IPS-18a (cell line): ENCODE data around the gene SPTLC2.
"Not testable (repeated sequence)": the region's sequence is repeated elsewhere in the genome, so short reads cannot be mapped to it uniquely, and the experiment has no call there.

ENCODE experiments used
- H3K27ac ChIP-seq: one replicate; pipeline ENCODE4 v1.5.1; 2013; ENCODE audit warnings: low read length
- H3K27me3 ChIP-seq: one replicate; pipeline ENCODE4 v1.6.1; 2013; ENCODE audit warnings: mild to moderate bottlenecking, low read length; ENCODE audit not compliant: control insufficient read depth, insufficient read depth
- H3K36me3 ChIP-seq: one replicate; pipeline ENCODE4 v1.6.1; 2013; ENCODE audit warnings: low read depth, low read length; ENCODE audit not compliant: control insufficient read depth
- H3K4me1 ChIP-seq: one replicate; pipeline ENCODE4 v1.6.1; 2013; ENCODE audit warnings: low read depth, low read length; ENCODE audit not compliant: control insufficient read depth
- H3K4me3 ChIP-seq: one replicate; pipeline ENCODE4 v1.5.1; 2013; ENCODE audit warnings: low read length
- H3K9ac ChIP-seq: one replicate; pipeline ENCODE4 v1.6.1; 2013; ENCODE audit warnings: mild to moderate bottlenecking, low read length, moderate library complexity
- H3K9me3 ChIP-seq: one replicate; pipeline ENCODE4 v1.6.1; 2013; ENCODE audit warnings: low read depth, low read length; ENCODE audit not compliant: control insufficient read depth

The SPTLC2 gene

GRCh38 chr14:77645520-77646230, 29.2 kb upstream of the SPTLC2 start:
- Histone ChIP-seq H3K9ac (no peak overlapping the region), H3K4me3 (no peak overlapping the region), H3K9me3 (no peaks in the 10 kb centered on the region), H3K27me3 (no peaks in the 10 kb centered on the region), H3K4me1 (no peaks in the 10 kb centered on the region), H3K27ac (no peak overlapping the region), H3K36me3 (no peaks in the 10 kb centered on the region)

- Histone ChIP-seq H3K27ac (no peak overlapping the region), H3K27me3 (no peaks in the 10 kb centered on the region), H3K9me3 (no peaks in the 10 kb centered on the region), H3K4me1 (no peaks in the 10 kb centered on the region), H3K36me3 (no peaks in the 10 kb centered on the region), H3K4me3 (no peak overlapping the region), H3K9ac (no peak overlapping the region)
These were observed 26.0 kb upstream of the SPTLC2 start for GRCh38 chr14:77642407-77642806.

- Histone ChIP-seq H3K9me3 (no peaks in the 10 kb centered on the region), H3K27me3 (no peaks in the 10 kb centered on the region), H3K4me3 (no peak overlapping the region), H3K4me1 (no peaks in the 10 kb centered on the region), H3K27ac (no peak overlapping the region), H3K36me3 (no peaks in the 10 kb centered on the region), H3K9ac (no peak overlapping the region)
These were observed 25.3 kb upstream of the SPTLC2 start for GRCh38 chr14:77641534-77642341.

GRCh38 chr14:77640756-77641533, 24.5 kb upstream of the SPTLC2 start:
- no peak overlapping the region for H3K4me3 ChIP-seq
- no peaks in the 10 kb centered on the region for H3K36me3 ChIP-seq
- H3K27ac ChIP-seq, result no peak overlapping the region
- no peaks in the 10 kb centered on the region for H3K4me1 ChIP-seq
- no peaks in the 10 kb centered on the region for H3K9me3 ChIP-seq
- H3K27me3 ChIP-seq, result no peaks in the 10 kb centered on the region
- no peak overlapping the region for H3K9ac ChIP-seq

- no peaks in the 10 kb centered on the region for H3K27me3 ChIP-seq
- H3K4me1 ChIP-seq, result no peaks in the 10 kb centered on the region
- H3K36me3 ChIP-seq, result no peaks in the 10 kb centered on the region
- H3K4me3 ChIP-seq, result no peak overlapping the region
- H3K9me3 ChIP-seq, result peaks cover 6% of the 10 kb centered on the region
- H3K9ac ChIP-seq, result no peak overlapping the region
- no peak overlapping the region for H3K27ac ChIP-seq
These were observed 22.3 kb upstream of the SPTLC2 start for GRCh38 chr14:77638771-77639171.

- H3K27ac ChIP-seq, H3K27me3 ChIP-seq, H3K4me1 ChIP-seq, H3K36me3 ChIP-seq, H3K4me3 ChIP-seq, H3K9ac ChIP-seq: not testable (repeated sequence)
- peaks cover 13% of the 10 kb centered on the region for H3K9me3 ChIP-seq
These were observed 19.4 kb upstream of the SPTLC2 start for GRCh38 chr14:77635869-77636268.

- not testable (repeated sequence) for H3K4me3 ChIP-seq, H3K9ac ChIP-seq, H3K4me1 ChIP-seq, H3K27me3 ChIP-seq, H3K36me3 ChIP-seq, H3K27ac ChIP-seq
- H3K9me3 ChIP-seq, result peaks cover 13% of the 10 kb centered on the region
These were observed 19.0 kb upstream of the SPTLC2 start for GRCh38 chr14:77635466-77635865.

- Histone ChIP-seq H3K36me3 (no peaks in the 10 kb centered on the region), H3K9ac (no peak overlapping the region), H3K4me3 (no peak overlapping the region), H3K27me3 (no peaks in the 10 kb centered on the region), H3K27ac (no peak overlapping the region), H3K4me1 (no peaks in the 10 kb centered on the region), H3K9me3 (peaks cover 13% of the 10 kb centered on the region)
These were observed 13.7 kb upstream of the SPTLC2 start for GRCh38 chr14:77630111-77630510.

GRCh38 chr14:77625360-77625759, 8.9 kb upstream of the SPTLC2 start:
- no peak overlapping the region for H3K4me3 ChIP-seq

GRCh38 chr14:77623201-77623600, 6.8 kb upstream of the SPTLC2 start:
- no peaks in the 10 kb centered on the region for H3K27me3 ChIP-seq
- no peaks in the 10 kb centered on the region for H3K36me3 ChIP-seq
- H3K4me1 ChIP-seq, result no peaks in the 10 kb centered on the region
- no peaks in the 10 kb centered on the region for H3K9me3 ChIP-seq
- H3K4me3 ChIP-seq, result no peak overlapping the region
- H3K9ac ChIP-seq, result no peak overlapping the region
- H3K27ac ChIP-seq, result no peak overlapping the region

More at GRCh38 chr14:77625360-77625759, 8.9 kb upstream of the SPTLC2 start:
- no peaks in the 10 kb centered on the region for H3K27me3 ChIP-seq
- H3K36me3 ChIP-seq, result no peaks in the 10 kb centered on the region
- H3K9me3 ChIP-seq, result no peaks in the 10 kb centered on the region
- no peak overlapping the region for H3K27ac ChIP-seq
- H3K9ac ChIP-seq, result no peak overlapping the region
- no peaks in the 10 kb centered on the region for H3K4me1 ChIP-seq

- no peaks in the 10 kb centered on the region for H3K27me3 ChIP-seq
- no peaks in the 10 kb centered on the region for H3K36me3 ChIP-seq
- no peaks in the 10 kb centered on the region for H3K4me1 ChIP-seq
- H3K9me3 ChIP-seq, result no peaks in the 10 kb centered on the region
- no peak overlapping the region for H3K27ac ChIP-seq
- no peak overlapping the region for H3K9ac ChIP-seq
- H3K4me3 ChIP-seq, result no peak overlapping the region
These were observed 6.0 kb upstream of the SPTLC2 start for GRCh38 chr14:77622366-77622961.
